CD4-positive, alpha-beta T cell treated with Interleukin-12 subunit alpha and Interleukin-12 subunit beta, for 1 hour (primary cell): ENCODE measurements around the gene PTPRQ.
"Not testable (repeated sequence)": the region's sequence is repeated elsewhere in the genome, so short reads cannot be mapped to it uniquely, and the experiment has no call there.

ENCODE experiments used
- DNase-seq: peaks from one replicate; pipeline ENCODE4 v3.0.0-alpha.2; 2020

The PTPRQ gene

GRCh38 chr12:80443974-80444666 is at the start of gene PTPRQ:
Gene PTPRQ (plus strand): TSS chr12:80444235. CDS start chr12:80444346, 111 bp downstream.
- no peak for DNase-seq

- DNase-seq, result no peak
These were observed 43.5 kb upstream of the PTPRQ start for GRCh38 chr12:80400571-80400991.

- no peak for DNase-seq
These were observed 42.8 kb upstream of the PTPRQ start for GRCh38 chr12:80401191-80401590.

- no peak for DNase-seq
These were observed 39.4 kb upstream of the PTPRQ start for GRCh38 chr12:80404629-80405028.

GRCh38 chr12:80406253-80406652 is 37.8 kb upstream of the PTPRQ start:
- no peak for DNase-seq

- no peak for DNase-seq
These were observed 32.2 kb upstream of the PTPRQ start for GRCh38 chr12:80411787-80412186.

- peak; percentile 0 for DNase-seq
These were observed 31.6 kb upstream of the PTPRQ start for GRCh38 chr12:80412343-80412953.

- no peak for DNase-seq
These were observed 30.6 kb upstream of the PTPRQ start for GRCh38 chr12:80413462-80413861.

GRCh38 chr12:80415466-80415865 is 28.6 kb upstream of the PTPRQ start:
- DNase-seq, result no peak

GRCh38 chr12:80419644-80420043 is 24.4 kb upstream of the PTPRQ start:
- no peak for DNase-seq

- DNase-seq, result no peak
These were observed 24.0 kb upstream of the PTPRQ start for GRCh38 chr12:80420075-80420474.

GRCh38 chr12:80422550-80422949 is 21.5 kb upstream of the PTPRQ start:
- no peak for DNase-seq

- no peak for DNase-seq
These were observed 12.0 kb upstream of the PTPRQ start for GRCh38 chr12:80432061-80432460.

GRCh38 chr12:80441921-80442320 is 2.1 kb upstream of the PTPRQ start:
- DNase-seq, result no peak

- DNase-seq, result no peak
These were observed 1.4 kb upstream of the PTPRQ start for GRCh38 chr12:80442426-80443222.

GRCh38 chr12:80445083-80445793 is 1.2 kb downstream of the PTPRQ start:
- no peak for DNase-seq

- no peak for DNase-seq
These were observed 12.5 kb downstream of the PTPRQ start for GRCh38 chr12:80456513-80456912.

- no peak for DNase-seq
These were observed 16.9 kb downstream of the PTPRQ start for GRCh38 chr12:80460972-80461371.

GRCh38 chr12:80461851-80462250 is 17.8 kb downstream of the PTPRQ start:
- DNase-seq, result not testable (repeated sequence)

GRCh38 chr12:80469681-80470080 is 25.6 kb downstream of the PTPRQ start:
- DNase-seq, result no peak

- DNase-seq, result no peak
These were observed 26.4 kb downstream of the PTPRQ start for GRCh38 chr12:80470403-80470802.

GRCh38 chr12:80472236-80472635 is 28.2 kb downstream of the PTPRQ start:
- DNase-seq, result no peak

- DNase-seq, result no peak
These were observed 29.0 kb downstream of the PTPRQ start for GRCh38 chr12:80472911-80473500.
